ENCODE measurements around the gene LILRA5.
"Not testable (repeated sequence)": the region's sequence is repeated elsewhere in the genome, so short reads cannot be mapped to it uniquely, and the experiment has no call there.

LILRA5 gene

DNA sequence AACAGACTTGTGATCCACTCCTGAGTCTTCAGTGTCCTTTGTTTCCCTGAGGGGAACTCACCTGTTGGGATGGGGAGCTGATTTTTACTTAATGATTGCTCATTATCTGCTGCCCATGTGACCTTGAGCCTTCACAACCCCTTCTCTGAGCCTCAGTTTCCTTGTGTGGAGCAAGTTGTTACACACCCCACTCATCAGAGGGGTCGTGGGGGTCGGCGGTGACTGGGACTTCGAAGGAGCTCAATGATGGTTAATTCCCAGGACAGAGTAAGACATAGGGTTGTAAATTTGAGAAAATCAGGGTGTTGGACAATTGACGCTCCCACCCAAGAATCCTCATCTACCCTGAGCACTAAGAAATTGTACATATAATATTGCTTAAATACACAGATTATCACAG is 13.5 kb downstream of the LILRA5 start:
- no peak for DNase-seq

DNA sequence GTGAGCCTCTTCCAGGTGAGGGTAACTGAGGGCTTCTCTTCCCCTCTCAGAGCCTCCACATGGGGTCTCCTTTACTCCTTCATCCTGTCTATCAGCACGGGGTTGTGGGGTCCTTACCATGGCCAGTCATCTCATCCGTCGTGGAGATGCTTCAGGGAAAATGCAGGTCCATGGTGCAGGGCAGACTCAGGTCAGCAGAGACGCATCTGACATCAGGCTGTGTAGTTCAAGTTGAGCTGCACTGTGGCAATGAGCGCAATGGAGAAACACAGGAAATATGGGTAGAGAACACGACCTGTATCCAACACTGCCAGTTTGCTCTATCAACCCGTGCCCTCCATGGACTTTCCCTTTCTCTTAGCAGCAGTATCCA is 13.9 kb downstream of the LILRA5 start:
- no peak for DNase-seq

DNA sequence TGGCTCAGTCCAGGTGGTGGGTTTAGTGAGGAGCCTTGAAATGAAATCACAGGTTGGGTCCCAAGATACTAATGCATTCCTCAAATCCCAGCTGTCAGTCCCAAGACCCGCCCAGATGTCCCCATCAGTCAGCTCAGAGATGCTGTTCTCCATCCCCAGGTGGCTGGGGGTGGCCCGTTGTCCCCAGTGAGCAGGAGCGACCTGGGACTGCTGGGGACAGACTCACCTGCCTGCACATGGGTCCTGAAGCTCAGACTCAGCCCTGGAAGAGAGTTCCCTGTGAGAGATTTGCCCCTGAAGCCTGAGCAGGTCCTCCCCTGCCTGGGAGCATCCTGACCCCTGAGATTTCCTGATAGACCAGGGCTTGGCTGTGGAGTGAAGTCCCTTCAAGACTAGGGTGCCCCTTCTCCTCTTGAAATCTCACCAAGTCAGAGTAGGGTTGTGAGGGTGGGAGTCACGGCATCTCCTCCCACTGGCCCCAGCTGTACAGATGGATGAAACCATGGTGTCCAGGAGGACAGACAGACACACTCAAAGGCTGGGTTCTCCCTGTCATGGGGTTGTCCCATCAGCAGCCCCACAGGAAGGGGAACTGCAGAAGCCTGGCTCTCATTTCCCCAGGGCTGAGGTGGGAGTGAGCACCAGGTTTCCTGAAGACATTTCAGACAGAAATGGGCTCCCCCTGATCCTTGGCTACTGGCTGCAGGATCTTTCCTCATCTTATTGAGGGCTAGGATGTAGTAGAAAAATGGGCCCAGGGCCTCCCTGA is 14.4 kb downstream of the LILRA5 start:
- DNase-seq = no peak

DNA sequence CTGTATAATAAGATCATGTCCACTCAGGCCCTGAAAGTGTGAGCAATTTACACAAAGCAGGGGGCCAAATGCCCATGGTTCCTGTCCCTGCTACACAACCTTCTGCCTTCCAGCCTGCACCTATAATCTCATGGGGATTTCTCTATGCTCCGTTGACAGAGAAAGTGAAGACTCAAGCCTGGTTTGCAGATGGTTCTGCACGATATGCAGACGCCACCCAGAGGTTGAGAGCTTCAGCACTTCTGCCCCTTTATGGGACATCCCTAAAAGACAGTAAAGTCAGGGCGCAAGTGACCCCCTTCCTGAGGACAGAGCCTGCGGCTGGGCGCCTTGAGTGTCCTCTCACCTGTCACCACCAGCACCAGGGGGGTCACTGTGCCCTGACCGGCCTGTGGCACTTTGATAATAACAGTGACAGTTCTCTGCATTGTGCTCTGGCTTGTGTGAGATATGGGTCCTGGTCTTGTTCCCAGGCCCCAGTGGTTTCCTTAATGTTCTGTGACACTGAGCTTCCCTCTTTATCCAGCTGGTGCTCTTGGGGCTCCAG is 15.1 kb downstream of the LILRA5 start:
- DNase-seq = no peak

DNA sequence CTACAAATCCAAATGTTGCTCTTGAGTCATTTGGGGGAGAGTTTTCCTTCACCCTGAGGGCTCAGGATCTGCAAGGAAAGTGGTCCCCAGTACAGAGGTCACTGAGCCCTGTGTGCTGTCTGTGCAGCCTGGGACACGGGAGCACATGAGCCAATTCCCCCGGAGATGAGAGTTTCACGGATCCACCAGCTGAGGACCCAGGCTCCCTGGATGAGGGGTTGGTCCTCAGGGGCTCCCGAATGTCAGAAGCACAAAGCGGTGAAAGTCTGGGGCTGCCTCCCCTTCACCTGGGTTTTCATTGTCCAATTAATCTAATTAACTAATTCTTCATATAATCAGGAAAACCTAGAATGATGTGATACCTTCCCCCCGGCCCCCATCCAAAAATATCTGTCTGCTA is 18.4 kb downstream of the LILRA5 start:
- no peak for DNase-seq

DNA sequence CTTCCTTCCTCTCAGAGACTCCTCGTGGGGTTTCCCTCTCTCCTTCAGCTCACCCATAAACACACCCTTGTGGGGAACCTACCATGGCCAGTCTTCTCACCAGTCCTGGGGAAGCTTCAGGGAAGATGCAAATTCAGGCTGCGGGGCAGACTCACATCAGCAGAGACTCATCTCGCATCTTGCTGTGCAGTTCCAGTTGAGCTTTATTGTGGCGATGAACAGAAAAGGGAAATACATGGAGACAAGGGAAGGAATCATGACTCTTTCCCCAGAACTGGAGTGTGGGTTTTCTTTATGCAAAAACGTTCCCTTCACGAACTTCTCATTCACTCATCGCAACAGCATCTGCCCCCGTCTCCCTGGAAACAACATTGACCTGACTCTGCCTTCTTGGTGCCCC is 23.8 kb downstream of the LILRA5 start:
- not testable (repeated sequence) for DNase-seq

DNA sequence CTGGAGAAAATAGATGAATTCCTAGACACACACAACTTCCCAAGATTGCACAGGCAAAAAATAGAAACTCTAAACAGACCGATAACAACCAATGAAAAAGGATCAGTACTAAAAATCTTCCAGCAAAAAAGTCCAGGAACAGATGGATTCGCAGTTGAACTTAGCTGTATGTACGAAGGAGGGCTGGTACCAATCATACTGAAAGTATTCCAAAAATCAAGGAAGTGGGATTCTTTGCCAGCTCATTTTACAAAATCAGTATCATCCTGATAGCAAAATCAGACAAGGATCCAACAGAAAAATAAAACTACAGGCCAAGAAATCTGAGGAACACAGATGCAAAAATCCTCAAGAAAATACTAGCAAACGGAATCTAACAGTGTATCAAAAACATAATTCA is 25.5 kb downstream of the LILRA5 start:
- DNase-seq = no peak

DNA sequence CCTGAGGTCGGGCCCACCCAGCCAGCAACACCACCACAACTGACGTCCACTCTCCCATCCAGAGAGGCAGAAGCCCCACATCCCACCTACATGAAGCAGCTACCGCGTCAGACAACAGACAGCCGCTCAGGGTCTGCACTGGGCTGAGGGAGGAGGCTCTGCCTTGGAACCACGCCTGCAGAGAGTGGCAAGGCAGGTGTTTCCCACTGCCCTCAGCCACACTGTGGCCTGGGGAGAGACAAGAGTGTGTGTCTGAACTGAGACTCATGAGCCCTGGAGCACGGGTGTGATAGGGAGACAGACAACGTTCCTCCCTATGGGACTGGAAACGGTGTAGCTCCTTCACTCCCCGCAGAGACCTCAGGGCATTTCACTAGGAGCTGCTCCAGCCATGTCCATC is 26.7 kb downstream of the LILRA5 start:
- DNase-seq = not testable (repeated sequence)

DNA sequence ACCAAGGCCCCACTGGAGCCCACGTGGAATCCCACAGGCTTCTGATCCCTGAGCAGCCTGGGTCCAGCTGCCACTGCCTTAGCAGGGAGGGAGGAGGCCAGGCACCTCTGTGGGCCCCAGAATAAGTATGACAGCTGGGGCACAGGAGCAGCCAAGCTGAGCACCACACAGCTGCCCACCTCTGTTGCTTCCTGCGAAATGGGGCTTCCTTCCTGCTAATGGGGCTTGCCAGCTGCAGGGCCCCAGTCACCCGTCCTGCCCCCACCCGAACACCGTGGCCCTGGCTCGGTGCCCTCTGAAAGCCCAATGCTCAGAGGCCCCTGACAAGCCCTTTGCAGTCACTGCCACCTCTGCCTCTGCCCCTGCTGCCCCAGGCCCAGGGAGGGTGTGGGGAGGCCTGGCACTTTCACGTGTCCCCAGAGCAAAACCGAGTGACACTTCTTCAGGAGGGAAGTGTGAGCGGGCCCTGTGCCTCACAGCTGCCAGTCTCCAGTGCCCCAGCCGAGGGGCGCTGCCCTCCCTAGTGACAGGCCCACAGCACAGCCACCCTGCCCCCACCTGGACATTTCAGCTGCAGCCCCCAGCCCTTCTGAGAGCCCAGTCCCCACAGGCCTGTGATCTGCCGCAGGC is 27.4 kb downstream of the LILRA5 start:
- peak; percentile 48 for DNase-seq

DNA sequence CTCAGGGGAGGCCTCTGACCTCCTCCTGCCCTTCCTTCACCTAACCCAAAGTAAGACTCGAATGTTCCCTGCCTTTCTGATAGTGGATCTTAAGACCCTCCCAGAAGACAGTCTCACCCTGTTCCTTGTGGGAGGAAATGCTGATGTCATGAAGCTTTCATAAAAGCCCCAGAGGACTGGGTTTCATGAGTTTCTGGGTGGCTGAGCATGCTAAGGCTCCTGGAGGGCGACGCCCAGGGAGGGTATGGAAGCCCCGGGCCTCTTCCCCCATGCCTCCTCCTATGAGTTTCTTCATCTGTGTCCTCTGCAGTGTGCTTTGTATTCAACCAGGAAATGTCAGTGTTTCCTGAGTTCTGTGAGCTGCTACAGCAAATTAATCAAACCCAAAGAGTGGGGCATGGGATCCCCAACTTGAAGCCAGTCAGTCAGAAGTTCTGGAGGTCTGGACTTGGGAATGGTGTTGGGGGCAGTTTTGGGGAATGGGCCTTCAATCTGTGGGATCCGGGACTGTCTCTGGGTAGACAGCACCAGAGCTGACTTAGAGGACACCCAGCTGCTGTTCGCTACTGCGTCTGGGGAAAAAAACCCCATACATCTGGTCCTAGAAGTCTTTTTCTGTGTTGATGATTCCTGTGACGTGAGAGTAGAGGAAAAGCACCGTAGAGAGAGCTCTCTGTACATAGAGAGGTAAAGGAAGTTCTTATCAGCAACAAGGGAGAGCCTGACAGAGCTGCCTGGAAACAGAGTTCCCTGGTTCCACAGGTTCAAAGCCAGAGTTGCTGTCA is 30.1 kb downstream of the LILRA5 start:
- DNase-seq = no peak

DNA sequence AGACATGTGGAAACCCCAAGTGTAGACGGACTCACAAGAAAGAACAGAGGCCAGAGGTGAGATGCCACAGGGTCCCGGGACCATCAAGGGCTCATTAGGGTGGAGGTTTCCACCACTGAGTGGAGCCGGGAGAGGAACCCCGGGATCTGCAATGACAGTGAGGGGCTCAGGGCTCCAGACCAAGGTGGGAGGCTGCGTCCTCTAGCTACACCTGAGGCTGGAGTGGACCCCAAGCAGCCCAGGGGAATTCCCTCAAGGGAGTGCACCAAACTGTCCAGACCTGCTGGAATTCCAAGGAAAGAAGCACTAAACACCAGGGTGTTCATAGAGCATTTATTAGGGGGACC is 31.3 kb downstream of the LILRA5 start:
- DNase-seq = not testable (repeated sequence)

DNA sequence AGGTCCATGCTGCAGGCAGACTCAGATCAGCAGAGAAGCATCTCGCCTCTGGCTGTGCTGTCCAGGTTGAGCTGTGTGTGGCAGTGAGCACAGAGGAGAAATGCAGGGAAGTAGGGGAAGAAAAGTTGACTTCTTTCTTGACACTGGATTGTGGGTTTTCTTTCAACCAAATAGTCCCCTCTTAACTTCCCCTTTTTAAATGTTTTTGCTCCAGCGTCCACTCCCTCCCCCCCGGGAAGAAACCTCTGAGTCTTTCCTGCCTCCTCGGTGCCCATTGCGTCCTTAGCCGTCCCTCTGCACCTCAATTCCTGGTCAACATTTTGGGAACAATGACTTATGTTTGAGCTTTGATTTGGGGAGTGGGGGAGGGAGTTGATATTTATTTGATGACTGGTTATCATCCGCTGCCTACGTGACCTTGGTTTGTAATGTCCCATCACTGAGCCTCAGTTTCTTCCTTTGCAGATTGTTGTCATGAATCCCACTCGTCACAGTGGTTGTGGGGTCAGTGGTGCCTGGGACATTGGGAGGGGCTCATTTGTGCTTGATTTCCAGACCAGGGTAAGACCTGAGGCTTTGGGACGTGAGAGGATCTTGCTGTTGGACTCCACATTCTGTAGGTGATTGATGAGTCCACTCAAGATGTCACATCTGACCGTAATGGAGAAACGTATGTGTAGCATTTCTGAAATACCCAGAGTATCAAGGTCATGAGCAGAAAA is 31.8 kb downstream of the LILRA5 start, which contains the start of gene LILRB2:
LILRB2 (minus strand) TSS at position 104 of the 722 bp plus-strand sequence. CDS start 614 bp downstream, outside the sequence.
- no peak for DNase-seq

DNA sequence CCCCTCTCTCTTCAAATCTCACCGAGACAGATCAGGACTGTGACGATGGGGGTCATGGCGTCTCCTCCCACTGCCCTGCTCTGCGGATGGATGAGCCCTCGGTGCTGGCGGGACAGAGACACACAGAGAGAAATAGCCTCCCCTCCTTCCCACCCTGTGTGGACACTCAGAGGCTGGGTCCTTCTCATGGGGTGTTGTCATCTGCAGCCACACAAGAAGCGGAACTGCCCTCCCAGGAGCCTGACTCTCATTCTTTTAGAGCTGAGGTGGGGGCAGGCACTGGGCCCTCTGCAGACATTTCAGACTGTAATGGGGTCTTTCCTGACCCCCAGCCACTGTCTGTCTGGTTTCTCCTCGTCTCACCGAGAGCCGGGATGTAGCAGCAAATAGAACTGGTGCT is 32.5 kb downstream of the LILRA5 start:
- not testable (repeated sequence) for DNase-seq

DNA sequence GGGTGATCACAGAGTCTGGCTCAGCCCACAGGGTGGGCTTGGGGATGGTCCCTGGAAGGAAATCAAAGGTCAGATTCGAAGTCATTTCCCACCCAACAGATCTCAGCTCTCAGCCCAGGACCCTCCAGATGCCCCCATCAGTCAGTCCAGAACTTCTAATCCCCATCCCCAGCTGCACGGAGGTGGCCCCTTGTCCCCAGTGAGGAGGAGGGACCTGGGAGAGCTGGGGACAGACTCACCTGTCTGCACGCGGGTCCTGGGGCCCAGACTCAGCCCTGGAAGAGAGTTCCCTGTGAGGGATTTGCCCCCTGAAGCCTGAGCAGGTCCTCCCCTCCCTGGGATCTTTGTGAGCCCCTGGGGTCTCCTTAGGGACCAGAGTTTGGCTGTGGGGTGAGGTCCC is 32.9 kb downstream of the LILRA5 start:
- not testable (repeated sequence) for DNase-seq

DNA sequence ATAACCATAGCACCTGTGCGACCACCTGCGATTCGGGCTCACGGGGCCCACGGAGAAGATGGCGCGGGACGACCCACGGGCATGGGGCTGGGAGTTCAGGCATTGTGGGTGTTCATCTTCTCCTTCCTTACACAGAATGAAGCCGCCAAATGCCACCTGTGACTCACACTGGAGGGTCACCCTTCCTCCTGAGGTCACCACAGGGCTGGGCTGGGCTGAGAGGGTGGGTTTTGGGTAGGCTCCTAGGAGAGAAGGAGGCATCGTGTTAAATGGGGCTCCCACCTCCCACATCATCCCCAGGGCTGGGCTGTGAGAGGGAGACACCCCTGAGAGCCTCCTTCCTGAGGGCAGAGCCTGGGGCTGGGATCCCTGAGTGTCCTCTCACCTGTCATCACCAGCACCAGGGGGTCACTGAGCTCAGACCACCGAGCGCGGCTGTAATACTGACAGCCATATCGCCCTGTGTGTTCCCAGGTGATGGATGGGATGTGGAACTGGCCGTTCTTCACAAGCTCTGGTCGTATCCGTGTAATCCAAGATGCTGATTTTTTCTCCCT is 33.5 kb downstream of the LILRA5 start:
- DNase-seq = no peak

DNA sequence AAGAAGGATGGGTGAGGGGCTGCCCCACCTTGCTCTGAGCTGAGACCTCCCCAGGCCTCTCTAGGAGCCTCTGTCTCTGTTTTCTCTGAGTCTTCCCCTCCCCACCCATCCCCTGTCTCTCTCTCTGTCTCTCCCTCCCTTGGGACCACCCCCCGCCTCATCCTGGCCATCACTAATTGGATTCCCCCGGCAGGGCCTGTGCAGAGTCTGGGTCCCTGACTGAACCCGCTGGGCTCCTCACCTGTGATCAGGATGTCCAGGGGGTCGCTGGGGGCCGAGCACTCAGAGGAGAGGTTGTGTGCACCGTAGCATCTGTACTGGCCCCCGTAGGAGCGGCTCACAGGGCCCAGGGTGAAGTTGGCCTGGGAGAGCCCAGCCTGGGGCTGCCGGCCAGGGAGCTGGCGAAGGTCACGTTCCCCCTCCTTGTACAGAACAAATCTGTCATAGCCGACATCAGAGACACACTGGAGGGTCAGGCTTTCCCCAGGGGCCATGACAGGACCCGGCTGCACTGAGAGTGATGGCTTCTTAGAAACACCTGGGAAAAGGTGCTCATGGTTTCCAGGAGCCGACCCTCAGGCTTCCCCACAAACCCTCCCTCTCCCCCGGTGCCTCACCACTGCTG is 34.3 kb downstream of the LILRA5 start:
- DNase-seq = not testable (repeated sequence)

DNA sequence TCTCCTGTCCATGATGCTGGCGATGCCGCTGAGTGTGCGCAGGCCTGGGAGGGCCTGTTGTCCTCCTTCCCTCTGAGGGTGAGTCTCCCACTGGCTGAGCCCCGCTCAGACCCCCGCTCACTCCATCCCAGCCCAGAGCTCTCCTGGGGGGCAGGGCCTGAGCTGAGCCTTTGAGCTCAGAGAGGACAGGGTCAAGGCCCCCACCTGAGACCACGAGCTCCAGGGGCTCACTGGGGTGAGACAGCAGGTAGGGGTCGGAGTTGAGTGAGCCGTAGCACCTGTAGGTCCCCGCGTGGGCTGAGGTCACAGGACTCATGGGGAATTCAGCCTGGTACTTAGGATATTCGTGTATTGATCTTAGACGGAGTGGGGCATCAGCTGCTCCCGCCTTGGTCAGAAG is 34.9 kb downstream of the LILRA5 start:
- not testable (repeated sequence) for DNase-seq

DNA sequence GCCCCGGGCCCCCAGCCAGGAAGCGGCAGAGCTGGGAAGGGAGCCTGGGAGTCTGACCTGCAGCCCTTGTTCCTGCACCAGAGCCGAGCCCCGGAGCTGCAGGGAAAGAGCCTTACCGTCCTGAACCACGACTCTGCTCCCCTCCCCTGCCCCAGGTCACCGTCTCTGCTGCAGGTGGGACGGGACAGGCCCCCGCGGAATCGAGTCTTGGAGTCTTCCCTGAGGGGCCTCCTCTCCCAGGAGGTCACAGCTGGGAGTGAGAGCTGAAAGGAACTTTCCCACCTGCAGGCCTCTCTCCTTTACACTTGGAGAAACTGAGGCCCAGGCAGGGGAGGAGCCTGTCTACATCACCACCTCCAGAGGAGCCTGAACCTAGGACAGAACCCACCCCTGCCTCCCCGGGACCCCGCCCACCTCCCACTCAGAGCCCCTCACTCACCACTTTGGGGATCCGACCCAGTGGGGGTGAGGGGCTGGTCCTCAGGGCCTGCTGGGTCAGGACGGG is 35.8 kb downstream of the LILRA5 start:
- not testable (repeated sequence) for DNase-seq

DNA sequence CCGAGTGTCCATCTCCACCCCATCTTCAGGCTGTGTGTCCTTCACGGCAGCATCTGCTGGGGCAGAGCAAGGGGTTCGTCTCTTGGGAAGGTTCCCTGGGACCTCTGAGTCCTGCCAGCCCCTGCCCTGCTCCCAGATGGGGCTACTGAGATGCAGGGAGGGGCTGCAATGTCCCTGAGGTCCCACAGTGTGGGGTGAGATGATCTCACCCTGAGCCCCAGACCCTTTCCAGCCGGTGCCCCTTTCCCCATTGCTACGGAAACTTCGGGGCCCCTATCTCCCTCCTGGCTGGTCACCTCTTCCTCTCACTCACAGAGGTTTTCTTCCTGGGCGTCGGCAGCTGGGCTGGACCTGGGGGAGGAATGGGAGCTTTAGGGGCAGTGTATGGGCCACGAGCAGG is 37.0 kb downstream of the LILRA5 start:
- no peak for DNase-seq

DNA sequence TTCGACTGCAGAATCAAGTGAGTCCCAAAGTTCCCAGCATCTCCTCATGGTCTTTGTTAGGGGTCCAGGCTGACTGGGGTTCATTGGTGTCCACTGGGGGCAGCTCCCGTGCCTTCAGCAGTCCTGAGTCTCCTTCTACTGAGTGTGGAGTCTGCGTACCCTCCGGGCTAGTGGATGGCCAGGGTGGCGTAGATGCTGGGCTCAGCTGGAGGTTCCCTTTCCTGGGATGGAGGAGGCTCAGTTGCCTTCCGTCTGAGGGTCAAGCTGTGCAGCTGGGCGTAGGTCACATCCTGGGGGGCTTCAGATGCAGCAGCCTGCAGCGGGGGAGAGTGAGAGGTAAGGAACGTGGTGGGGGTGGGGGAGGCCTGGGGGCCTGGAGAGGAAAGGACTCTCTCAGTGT is 38.5 kb downstream of the LILRA5 start:
- not testable (repeated sequence) for DNase-seq

DNA sequence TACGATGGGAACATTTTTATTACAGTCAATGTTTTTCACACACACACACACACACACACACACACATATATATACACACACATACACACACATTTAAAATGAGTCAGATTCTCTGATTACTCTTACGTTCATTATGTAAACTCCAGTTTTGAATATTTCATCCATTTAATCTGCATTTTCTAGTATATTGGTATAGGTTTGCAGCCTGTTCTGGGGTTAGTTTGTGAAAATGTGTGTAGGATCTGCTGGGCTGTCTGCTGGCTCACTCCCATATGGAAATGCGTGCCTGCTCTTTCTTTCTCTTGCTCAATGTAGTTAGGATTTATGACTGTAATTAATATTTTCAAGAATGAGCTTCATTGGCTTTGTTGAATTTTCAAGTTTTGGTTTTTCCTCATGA is 39.1 kb downstream of the LILRA5 start:
- no peak for DNase-seq

DNA sequence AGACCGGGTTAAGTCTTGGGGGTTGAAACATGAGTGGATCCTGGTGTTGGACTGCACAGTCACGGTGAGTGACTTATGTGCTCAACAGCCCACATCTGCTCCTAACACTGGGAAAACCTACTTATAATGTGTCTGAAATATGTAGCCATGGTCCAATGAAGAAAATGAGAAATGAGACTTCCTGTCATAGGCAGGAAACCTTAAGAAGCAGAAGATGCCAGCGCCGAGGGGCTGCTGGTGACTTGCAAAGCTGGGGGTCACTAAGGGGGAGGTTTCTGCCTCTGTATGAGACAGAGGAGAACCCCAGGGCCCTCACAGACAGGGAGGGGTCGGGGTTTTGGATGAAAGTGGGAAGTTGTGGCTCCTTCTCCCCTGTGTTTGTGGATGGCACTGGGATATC is 40.8 kb downstream of the LILRA5 start:
- DNase-seq = not testable (repeated sequence)
